NCI-H774 (cell line): Measurements from ENCODE around the gene ARHGAP5.

Experiments used
- DNase-seq: peaks from one replicate; lab custom pipeline; 2025; lab: John Stamatoyannopoulos, UW

The ARHGAP5 gene

GRCh38 chr14:32077081-32078022 is at the start of gene ARHGAP5:
Gene ARHGAP5 (plus strand): TSS chr14:32077304. CDS start chr14:32090670, 13,366 bp downstream.
- DNase-seq, result peak; percentile 45

GRCh38 chr14:32028599-32028998 is 48.5 kb upstream of the ARHGAP5 start:
- no peak for DNase-seq

GRCh38 chr14:32033543-32033942 is 43.6 kb upstream of the ARHGAP5 start:
- no peak for DNase-seq

GRCh38 chr14:32038876-32039275 is 38.2 kb upstream of the ARHGAP5 start:
- DNase-seq, result no peak

DNA sequence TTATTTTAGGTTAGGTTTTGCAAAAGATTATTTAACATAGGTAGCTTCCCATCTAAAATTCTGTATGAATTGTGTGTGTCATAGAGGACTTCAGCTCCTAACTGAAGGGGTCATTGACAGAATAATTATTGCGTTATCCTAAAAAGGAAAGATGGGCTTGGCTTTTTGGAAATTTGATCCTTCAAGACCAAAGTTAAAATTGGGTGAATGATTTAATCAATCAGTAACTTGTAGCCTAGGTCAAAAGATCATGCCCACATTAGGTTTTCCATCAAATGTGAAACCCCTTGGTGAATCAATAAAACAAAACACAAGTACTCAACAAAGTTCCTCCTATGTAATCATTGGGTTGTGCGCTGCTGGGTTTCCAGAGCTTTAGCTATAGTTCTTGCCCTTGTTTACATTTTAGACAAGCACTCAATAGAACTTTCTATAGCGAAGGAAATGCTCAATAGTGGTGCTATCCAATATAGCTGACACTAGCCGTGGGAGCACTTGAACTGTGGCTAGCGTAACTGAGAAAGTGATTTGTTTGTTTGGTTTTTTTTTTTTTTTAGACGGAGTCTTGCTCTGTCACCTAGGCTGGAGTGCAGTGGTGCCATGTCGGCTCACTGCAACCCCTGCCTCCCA is 37.6 kb upstream of the ARHGAP5 start:
- DNase-seq, result no peak

DNA sequence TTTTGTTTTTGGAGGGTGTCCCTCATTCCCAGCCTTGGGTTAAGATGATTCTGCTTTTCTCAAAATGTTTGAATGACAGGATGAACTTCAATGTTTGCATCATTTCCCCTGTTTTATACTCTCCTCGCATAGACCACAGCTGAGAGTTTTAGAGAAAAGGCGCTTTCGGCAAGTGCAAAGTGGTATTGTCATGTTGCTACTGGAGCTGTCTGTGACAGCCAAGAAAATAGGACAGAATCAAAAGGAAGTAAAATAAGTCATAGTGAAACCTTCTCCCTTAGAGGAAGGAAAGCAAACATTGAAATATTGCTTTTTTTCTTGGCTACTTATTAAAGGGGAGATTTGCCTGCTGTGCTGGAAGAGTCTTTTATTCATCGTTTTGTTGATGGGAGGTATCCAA is 33.5 kb upstream of the ARHGAP5 start:
- no peak for DNase-seq

GRCh38 chr14:32044454-32044853 is 32.6 kb upstream of the ARHGAP5 start:
- DNase-seq, result no peak

GRCh38 chr14:32047791-32048190 is 29.3 kb upstream of the ARHGAP5 start:
- no peak for DNase-seq

GRCh38 chr14:32049361-32050088 is 27.6 kb upstream of the ARHGAP5 start:
- DNase-seq, result no peak

GRCh38 chr14:32050878-32051277 is 26.2 kb upstream of the ARHGAP5 start:
- DNase-seq, result no peak

DNA sequence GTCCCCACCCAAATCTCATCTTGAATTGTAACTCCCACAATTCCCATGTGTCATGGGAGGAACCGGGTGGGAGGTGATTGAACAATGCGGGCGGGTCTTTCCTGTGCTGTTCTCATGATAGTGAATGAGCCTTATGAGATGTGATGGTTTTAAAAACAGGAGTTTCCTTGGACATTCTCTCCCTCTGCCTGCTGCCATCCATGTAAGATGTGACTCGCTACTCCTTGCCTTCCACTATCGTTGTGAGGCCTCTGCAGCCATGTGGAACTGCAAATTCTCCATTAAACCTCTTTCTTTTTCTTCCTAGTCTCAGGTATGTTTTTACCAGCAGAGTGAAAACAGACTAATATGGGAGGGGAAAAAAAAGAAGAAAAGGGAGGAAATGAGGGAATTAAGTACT is 22.6 kb upstream of the ARHGAP5 start:
- DNase-seq, result no peak

DNA sequence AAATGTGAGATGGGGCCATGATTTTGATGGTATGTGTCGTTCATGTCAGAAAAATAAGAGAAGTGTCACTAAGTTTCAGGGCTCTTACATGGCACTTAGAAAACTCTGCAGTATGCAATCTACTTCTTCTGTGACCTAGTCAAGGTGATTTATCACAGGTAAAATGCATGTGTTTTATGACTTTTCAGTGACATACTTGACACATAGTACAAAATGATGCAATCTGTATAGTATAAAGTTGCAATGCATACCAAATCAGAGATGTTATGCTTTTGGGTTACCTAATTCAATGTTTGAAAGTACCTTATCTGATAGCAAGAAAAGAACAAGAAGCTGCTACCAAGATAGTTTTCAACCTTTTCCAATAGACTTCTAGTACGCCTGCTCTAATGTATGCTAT is 21.9 kb upstream of the ARHGAP5 start:
- no peak for DNase-seq

DNA sequence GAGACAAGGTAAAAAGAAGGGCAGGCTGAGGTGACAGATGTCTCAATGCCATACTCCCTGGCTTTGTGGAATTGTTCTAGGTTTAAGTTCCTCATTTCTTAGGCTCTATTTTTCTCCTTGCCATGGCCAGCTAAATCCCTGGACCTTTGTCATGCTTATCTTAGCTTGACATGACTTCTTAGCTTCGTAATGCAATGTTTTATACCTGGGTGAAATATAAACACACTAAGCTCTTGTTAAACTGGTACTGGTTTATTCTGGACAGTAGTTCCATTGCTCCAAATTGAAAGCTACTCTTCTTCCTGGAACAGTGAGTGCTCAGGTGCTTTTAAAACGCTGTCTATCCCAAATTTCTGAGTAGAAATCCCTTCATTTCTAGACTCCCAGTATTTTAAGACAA is 17.4 kb upstream of the ARHGAP5 start:
- no peak for DNase-seq

DNA sequence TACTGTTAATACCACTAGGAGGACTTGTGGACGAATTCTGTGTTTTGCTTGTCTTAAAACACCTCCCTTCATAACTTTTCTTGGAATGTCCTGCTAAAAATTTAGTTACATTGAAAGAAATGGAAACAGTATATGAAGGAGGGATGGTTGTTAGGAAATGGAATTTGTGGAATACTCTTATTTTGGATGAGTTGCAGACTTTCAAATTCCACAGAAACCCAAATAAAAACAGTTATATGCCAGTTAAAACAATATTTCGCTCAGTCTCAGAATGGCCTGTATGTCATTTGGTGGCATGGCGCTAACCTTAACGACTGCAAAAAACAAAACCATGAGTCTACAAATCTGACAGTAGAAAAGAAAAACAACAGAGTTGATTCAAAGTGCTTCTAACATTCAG is 12.2 kb upstream of the ARHGAP5 start:
- DNase-seq, result no peak

GRCh38 chr14:32068708-32069107 is 8.4 kb upstream of the ARHGAP5 start:
- DNase-seq, result no peak

- no peak for DNase-seq
Measured at GRCh38 chr14:32070282-32070681, 6.8 kb upstream of the ARHGAP5 start.

GRCh38 chr14:32072676-32073075 is 4.4 kb upstream of the ARHGAP5 start:
- no peak for DNase-seq

GRCh38 chr14:32073537-32074189 is 3.4 kb upstream of the ARHGAP5 start:
- peak; percentile 72 for DNase-seq

GRCh38 chr14:32074887-32075572 is 2.1 kb upstream of the ARHGAP5 start:
- DNase-seq, result no peak

DNA sequence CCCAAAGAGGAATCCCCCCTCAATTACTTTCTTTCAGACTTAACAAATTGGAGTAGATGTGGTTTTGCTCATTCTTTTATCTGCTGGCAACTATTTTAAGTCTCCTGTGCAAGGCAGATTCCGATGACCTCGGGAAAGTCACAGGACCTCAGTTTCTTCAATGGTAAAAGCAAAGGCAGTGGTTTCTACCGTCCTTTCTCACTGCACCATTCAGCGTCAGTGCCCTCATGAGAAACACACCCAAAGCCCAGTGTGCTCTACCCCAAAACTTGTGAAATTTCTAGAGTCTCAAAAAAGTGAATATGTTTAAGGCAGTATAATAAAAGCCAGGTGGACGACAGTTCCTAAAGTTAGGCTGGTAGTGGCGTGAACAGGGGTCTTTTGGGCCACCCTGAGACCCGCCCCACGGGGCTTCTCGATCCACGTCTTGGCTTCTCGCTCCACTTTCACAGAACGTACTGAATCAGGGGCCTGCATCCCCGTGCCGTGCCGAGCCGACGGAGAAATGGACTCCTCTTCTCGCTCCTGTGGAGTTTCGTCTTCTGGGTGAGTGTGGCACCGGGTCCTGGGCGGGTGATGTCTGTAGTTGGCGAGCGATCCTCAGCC is 1.3 kb upstream of the ARHGAP5 start:
- no peak for DNase-seq
